ENCODE results near the gene KCND2.

The KCND2 gene

DNA sequence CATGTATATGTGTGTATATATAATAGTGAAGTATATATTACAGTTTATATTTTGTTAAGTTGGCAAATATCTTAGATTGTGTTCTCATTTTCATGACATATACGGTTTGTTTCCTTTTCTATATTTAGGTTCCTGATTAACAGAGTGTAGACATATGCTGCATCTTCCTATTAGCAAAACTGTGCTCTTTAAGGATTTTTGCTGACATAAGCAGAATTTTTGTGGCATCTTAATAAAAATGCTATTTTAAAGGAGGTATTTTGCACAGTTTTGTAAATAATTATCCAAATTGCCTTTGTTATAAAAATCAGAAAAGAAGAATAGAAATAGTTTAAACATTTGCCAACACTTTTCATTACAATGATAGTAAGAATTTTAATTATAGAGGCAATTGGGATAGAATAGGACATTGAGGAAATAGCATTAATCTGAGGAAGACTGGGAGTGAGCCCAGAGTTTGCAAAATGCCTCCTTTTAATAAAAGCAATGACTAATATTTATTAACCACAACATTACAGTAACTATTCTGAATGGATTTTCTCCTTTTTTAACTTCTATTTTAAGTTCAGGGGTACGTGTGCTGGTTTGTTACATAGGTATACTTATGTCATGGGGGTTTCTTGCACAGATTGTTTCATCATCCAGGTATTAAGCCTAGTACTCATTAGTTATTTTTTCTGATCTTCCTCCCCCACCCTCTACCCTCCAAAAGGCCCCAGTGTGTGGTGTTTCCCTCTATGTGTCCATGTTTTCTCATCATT, 38.2 kb downstream of the KCND2 start:
- DNase-seq = no peak

DNA sequence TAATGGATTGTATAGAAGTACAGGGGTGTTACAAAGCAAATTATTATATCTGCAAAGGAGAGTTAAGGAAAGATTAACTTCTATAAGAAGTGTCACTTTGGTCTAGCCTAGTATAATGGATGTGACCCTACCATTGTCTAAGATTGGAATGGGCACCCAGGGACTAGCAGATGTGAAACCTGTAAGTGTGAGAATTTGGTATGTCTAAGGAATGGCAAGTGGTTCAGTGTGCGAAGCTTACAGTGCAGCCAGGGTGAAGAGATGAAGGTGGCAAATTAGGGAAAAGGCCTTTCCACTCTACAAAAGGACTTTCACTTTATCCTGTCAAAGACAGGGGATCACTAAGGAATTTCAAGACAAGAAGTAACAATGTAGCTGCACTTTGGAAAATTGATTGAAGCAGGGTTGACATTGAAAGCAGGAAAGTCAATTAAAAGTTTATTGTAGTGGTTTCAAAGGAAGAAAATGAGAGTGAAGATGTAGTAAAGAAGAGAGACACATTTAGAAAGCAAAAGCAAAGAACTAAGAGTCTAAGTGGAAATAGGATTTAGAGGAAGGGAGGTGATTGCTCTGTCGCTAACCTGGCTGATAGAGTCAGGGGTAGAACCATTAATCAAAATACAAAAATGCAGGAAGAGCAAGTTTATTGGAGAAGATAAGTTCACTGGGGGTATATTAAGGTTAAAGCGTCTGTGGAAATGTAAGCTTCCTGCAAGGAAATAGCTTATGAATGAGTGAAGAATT, 47.4 kb downstream of the KCND2 start:
- no peak for DNase-seq

DNA sequence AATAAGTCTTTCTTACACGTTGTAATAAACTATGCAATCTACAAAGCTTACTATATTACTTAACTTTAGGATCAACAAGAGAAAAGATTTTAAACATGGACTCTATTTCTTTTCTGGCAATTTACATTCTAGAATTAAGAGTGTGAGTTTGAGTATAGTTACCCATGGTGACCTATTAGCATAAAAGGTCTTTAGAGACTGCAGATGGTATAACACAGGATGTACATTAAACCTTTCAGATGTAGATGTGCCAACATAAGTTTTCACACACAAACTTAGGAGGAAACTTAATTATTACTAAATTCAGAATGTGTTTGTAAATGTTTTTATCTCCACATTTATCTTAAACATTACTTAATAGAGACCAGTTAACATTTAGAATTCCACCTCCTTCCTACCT, 54.1 kb downstream of the KCND2 start:
- DNase-seq = no peak

DNA sequence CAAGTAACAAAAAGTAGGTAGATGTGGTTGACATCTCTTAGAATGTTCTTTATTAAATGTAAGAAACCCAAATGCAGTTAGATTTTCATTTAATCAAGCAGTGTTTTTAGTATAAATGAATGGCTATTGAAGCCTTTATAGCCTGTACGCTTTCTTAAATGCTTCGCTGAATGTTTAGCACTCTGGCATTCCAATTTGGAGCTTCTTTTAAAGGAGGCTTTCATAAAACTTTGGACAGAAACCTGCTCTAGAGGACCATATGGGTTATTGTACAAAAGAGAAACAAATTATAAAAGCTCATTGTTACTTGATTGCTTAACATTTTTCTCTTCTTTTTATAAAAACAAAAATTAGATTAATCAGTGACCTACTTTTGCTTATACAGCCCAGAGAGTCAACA, 59.5 kb downstream of the KCND2 start:
- no peak for DNase-seq

DNA sequence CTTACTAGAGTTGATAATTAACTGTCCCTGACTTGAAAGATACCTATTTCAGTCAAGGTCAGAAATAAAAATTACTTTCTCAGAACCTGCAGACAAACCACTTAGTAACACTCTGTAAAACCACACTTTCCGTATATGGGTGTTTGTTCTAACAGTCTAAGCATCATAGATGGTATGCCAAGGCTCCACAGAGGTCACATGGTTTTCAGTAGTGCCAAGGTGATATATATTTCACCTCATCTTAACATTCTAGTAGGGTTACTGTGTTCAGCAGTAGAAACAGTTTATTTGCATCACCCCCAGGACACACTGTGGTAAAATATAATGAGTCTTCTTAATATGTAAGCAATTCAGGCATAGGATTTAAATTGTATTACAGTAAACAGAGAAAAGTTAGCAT, 61.5 kb downstream of the KCND2 start:
- no peak for DNase-seq

DNA sequence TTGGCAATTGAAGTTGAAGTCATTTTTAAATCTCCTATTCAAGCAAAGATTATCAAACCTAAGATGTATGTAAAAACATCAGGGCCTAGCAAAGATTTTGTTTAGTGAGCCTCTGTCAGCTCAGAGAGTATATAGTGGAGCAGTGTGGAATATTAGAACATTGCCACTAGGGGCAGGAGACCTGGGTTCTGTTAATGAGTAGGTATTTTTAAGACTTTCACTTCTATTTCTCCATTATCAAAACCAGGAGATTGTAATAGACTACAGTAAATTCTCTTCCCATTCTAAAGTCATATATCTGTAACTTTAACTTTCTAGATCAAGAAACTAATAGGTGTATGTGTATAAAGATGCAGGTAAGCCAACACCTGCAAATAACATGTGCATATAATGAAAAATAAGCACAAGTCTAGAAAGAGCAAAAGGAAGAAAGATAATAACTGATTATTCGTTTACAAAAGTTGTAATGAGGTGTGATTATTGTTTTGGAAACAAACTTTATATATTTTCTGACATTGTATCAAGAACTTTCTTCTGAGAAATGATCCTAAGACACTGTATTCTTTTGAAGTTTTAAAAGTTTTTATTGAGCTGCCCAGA, 64.4 kb downstream of the KCND2 start:
- no peak for DNase-seq

DNA sequence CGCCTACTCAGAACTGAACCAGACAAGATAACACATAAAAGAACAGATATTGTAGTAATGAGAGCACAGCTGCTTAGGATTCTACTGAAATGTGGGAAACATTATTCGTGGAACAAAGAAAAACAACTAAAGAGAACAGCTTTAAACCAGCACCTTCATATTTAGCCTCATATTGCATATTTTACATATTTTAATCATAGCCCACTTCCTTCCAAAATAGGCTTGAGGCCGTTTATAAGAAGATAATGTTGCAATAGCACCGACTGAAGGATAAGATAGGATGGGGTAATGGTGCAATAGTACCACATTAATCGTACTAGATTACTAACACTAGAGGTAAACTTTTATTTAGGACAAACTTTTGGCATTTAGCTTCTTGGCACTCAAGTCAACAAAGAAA, 71.3 kb downstream of the KCND2 start:
- no peak for DNase-seq

DNA sequence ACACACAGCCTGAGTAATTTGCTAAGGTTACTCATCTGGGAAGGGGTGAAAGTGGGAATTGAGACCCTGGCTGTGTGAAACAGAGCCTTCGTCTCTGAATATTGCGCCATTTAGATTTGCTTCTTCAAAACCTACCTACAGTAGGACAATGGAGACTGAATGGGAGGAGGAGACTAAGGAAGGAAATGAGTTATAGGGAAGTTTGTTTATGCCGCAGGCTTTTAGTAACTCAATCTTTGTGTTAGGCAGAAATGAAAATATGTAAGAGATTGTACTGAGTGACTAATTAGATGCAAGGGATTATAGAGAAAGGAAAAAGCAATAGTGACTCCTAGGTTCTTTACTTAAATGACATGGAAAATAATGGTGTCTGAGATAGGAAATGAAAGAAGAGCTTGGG, 80.2 kb downstream of the KCND2 start:
- DNase-seq = no peak

DNA sequence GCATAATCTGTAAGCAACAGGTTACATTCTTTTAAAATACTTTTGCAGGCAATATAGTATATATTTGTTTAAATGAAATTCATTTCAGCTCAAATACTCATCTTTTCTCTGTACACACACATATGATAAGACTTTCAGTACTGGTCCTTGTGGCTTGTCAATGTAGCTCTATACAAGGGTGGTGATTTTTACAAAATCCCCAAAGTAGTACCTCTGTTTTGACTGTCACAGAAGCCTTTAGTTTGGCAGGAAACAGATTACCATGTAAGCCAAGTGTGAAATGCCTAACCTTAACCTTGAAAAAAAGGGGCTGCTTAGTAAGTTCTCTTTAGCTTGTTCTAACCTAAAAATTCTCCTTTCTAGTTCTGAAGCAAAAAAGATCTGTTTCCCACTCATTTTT, 87.9 kb downstream of the KCND2 start:
- no peak for DNase-seq

DNA sequence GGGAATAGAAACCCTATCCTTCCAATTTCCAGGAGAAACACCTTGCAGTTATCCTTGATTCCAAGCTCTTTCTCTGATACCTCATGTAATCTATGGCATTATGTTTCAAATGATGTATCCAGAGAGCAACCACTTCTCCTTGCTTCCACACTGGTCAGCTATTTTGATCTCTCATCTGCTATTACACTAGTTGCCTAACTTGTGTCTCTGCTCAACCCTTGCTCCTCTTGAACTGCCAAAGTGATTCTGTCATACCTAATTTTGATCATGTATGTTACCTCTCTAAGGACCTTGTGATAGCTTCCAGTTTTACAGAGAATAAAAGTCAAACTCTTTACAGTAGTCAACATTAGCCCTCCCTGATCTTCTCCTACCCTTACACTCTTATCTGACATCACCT, 90.4 kb downstream of the KCND2 start:
- DNase-seq = no peak

DNA sequence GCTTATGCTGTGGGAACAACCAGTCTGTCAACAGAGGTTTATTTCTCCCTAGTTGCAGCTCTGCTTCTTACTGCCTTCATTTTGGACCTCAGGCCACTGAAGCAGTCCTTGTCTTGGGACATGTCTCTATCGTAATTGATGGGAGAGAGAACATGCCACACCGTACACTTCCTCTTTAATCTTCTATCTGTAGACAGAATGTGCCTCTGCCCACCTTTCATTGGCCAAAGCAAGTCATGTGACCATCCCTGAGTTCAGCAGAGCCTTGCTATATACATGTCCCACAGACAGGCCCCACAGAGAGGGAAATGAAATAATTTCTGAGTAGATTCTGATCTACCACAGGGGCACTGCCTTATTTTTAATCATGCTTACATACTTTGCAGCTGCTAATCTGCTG, 98.0 kb downstream of the KCND2 start:
- DNase-seq = no peak

DNA sequence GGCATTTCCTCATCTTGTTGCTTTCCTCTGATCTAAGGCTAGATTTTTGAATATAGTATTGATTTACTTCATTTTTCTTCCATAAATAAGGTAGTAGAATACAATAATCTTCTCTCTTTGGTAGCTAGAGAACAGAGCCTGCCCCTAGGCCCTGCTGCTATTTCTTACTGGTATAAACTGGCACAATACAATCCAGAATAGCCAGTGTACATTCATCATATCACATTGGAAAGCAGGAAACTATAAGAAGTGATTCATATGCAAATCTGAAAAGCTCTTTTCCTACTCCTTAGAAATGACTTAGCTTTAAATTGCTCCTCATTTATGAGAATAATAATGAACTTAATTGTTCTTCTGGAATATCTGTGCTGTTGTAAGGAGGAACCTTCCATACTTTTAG, 100.2 kb downstream of the KCND2 start:
- DNase-seq = no peak

DNA sequence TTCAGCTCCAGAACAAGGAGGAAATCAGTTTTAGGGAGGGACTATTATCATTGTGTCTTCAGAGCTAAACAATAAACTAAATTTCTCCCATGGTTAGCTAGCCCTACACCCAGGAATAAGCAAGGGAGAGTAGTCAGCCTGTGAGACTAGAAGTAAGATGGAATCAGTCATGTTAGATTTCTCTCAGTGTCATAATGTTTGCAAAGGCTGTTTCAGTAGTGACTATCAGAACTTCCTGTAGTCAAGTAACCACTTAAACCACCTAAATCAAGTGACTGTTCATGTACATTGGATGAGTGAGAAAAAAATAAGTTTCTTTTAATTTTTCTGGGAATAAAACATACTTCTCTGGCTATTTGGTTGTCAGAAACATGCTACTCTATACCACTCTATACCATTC, 121.6 kb downstream of the KCND2 start:
- no peak for DNase-seq

DNA sequence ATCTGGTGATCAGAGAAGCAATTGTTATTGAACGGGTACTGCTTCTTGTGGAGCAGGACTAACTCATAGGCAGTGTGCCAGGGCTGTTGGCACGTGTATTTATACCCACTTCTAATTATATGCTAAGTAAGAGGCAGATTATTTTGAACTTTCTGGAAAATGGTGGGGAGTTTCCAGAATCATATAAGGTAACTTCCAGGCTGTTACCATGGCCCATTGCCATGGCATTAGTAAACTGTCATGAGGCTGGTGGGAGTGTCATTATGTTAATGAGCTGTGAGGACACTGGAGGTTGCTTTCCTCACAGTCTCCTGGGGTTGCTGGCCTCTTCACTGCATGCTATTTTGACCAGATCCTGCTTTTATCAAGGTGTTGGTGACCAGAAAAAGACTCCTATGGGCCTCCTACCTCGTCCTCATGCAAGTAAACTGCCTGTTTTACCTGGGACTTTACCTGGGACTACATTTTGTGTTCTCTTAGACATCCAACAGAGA, 122.6 kb downstream of the KCND2 start:
- no peak for DNase-seq

DNA sequence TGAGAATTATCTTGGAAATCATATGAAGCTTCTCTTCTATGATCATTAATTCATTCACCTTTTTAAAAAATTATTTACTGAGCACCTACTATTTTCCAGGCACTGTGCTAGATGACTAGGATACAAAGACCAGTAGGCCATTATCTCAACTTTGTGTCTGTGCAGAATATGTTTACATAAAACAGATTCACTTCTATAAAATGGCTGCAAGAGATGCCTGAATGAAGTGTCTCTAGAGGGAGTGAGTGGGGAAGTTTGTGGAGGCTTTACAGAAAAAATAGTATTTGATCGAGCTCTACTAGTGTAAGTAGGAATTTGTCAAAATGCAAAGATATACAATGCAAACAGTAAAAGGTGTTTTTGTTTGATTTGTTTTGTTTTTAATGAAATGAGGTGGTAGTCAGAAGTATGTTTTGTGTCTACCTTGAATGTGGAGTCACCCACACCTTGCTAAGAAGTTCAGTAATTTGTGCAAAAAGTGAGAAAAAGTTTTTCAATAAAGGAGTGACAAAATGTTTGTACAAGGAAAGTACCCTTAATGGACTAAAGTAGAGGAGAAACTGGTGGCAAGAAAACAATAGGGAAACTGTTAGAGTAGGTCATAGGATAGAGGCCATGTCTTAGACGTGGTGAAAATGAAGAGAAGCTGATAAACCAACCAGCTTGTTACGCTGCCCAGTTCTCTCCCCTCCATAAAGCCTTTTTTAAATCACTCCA, 125.5 kb downstream of the KCND2 start:
- no peak for DNase-seq

DNA sequence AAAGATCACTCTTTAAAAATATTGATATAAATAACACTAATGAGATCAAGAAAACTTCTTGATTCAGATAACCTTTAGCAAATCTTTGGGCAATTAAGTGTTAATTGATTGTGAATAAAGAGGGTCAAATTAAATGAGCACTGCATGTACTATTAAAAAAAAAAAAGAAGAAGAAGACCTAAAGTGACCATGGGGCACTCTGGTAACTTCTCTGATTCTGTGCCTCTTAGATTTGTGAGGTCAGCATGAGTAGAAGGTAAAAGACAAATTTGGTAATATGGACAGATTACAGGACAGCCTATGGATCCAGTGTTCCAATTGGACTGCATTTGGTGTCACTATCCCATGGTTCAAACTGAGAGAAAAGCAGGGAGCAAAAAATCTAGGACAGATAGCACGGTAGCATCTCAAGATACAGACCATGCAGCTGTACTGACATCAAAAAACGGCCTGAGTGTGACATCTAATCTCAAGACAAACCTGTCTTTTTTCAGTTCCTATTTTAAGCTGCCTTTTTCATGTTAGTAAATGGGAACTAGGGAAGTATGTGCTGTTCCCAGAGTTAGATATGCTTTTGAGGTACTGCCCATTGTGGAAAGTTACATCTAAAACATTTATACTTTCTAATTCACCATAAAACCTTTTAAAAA, 128.0 kb downstream of the KCND2 start:
- DNase-seq = no peak

DNA sequence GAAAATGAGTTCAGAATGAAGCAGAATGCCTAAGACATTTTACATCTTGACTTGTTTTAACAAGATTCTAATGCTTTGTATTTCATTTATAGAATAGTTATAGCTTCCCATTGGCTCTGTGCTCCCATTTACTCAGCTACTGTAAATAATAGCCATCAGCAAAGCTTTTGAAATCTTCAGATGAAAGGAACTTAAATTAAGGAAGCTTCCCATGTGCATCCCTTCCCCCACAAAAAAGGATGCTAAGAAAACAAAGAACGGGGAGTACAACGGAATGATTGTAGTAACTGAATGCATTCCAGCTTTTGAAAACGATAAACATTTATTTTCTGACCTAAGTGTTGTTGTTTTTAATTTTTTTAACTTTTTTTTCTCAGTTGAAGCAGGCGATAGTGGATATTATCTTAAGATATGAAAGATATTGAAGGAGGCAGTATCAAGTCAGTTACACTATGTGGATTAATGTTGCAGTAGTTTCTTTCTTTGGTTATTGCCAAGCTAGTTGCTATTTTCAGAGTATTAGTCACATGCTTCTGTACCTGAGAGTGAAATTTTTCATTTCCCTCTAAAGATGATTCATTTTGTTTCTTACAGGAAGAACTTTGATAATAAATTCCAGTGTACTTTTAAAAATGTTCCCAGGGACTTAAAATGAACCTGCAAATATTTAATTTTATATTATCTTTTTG, 129.2 kb downstream of the KCND2 start:
- no peak for DNase-seq

DNA sequence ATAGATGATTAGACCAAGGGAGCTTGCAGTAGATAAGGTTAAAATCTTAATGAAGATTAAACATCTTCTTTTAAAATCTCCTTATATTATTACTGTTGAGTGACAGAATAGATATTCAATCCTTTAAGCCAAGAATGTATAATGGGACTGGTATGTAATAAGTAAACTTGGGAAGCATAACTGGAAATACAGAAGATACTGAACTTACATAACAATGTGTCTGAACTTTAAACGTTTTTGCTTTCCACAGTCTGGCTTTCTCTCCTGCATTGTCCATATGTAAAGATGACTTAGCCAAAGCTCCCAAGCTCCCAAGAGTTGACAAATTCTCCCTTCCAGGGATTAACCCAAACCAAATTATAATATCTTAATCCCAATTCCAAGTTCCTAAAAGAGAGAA, 129.8 kb downstream of the KCND2 start:
- no peak for DNase-seq

DNA sequence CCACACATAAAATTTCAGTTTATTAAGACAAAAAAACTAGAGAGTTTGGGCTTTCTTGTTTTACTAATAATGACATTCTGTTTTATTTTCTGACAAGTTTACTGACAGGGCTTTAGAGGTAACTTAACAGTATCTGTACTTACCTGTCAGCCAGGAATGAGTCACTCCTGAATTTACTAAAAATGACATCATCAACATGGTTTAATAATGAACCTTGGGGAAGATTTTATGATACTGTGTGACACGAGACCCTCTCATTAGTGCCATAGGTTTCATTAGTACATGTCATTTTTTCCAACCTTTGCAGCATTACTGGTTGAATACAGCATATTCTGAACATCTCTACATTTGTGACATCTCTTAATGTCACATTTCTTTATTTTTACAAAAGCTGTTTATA, 131.1 kb downstream of the KCND2 start:
- no peak for DNase-seq

DNA sequence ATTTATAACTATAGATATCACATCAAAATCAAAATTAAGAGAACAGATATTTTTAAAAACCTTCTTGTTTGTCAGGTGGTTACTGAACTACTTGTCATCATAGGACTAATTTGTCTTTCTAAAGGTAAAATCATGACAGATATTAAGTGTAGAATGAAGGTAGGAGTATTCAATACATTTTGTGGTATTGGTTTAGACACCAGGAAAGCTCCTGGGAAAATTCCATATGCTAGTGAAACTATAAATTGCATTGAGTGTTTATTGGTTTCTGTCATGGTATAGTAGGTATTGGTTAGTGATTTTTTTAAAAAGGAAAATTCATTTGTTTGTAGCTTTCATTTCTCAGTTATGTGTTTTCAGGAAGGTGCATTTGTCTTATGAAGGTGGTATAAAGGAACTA, 132.7 kb downstream of the KCND2 start:
- no peak for DNase-seq

DNA sequence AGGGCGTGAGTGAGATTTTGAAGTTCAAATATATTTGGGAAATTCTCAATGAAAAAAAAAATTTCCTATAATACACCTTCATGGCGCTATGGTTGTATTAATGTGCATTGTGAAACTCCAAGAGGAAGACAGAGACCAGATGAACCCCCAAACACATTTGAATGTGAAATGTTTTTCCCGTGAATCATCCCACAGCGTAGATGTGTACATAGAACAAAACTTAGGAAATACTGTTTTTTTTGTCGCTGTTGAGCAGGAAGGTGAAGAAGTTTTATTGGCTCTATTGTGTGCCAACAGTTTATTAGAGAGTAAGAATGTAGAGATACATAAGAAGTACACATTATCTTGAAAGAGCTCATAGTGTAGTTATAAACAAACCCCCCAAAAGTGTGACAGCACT, 134.0 kb downstream of the KCND2 start:
- no peak for DNase-seq

Measured in stimulated activated naive CD4-positive, alpha-beta T cell (primary cell).